HCT116 (cell line): Measurements from ENCODE around the gene UTS2B. TPM values are rescaled to one million over a fixed set of nuclear protein-coding genes. Genes with fewer than 3 reads are reported as not detected.

Experiments used
- ATAC-seq: fragments of 200-7000 bp; cut with Tn5 transposase; 2 replicates; pipeline ENCODE4 v1.9.1; 2020; ENCODE audit warnings: mild to moderate bottlenecking, moderate library complexity
- BruUV-seq: library from RNA; stranded (reverse); fragments of 400-500 nt; replicated peaks from 2 replicates; lab custom pipeline; 2021; lab: Mats Ljungman, UMichigan
- CTCF ChIA-PET: fragments of 300-600 bp; sonication (Branson Sonifier 250); formaldehyde crosslinking; loops from one replicate; lab custom pipeline; 2021; ENCODE audit warnings: antibody characterized with exemption; lab: Charles Lee
- POLR2A ChIA-PET: fragments of 300-600, 350-600 bp; sonication (Branson Sonifier 250); formaldehyde crosslinking; loops from one replicate; lab custom pipeline; 2021; ENCODE audit warnings: antibody characterized with exemption; lab: Charles Lee
- RAD21 ChIA-PET, 2 experiments: fragments of 300-600 bp; sonication (Branson Sonifier 250); formaldehyde crosslinking; loops; one replicate each; lab custom pipeline; 2023; ENCODE audit warnings: low total read pairs in 2 of 2; ENCODE audit not compliant: uncharacterized antibody in 2 of 2, unreplicated experiment in 2 of 2, low non-redundant PET in 1 of 2; lab: Charles Lee
- DNase-seq: peaks from one replicate; pipeline ENCODE4 v3.0.0-alpha.2; 2010; ENCODE audit warnings: low read depth, low spot score
- H2AFZ ChIP-seq: fragments of 200-600 bp; shearing (Covaris generic), sonication (generic); 2 replicates; pipeline ENCODE4 v1.6.1; 2017; ENCODE audit warnings: low read depth, mixed run types, mixed read lengths, antibody characterized with exemption, low read length; ENCODE audit not compliant: poor library complexity, severe bottlenecking
- H3K27ac ChIP-seq: 2 replicates; pipeline ENCODE4 v1.5.1; 2012; ENCODE audit warnings: low read depth, low read length
- H3K27me3 ChIP-seq: fragments of 200-600 bp; sonication (generic); 2 replicates; pipeline ENCODE4 v1.6.1; 2016; ENCODE audit warnings: mixed run types, low read length, mixed read lengths; ENCODE audit not compliant: insufficient read depth
- H3K36me3 ChIP-seq, 2 experiments: fragments of 200-500 bp in 1 of 2; fragments of 200-600 bp in 1 of 2; sonication (Bioruptor generic) in 1 of 2; sonication (generic) in 1 of 2; 2 replicates each; pipeline versions ENCODE4 v1.5.1 to v1.6.1; 2014 to 2016; ENCODE audit warnings: low read length in 2 of 2, inconsistent platforms in 1 of 2, mixed read lengths in 1 of 2, mixed run types in 1 of 2; ENCODE audit not compliant: insufficient read depth in 2 of 2, control insufficient read depth in 1 of 2
- H3K4me1 ChIP-seq, 2 experiments: fragments of 200-600 bp in 1 of 2; sonication (generic) in 1 of 2; 2 replicates each; pipeline versions ENCODE4 v1.5.1 to v1.6.1; 2012 to 2017; ENCODE audit warnings: low read length in 2 of 2, inconsistent platforms in 1 of 2, mild to moderate bottlenecking in 1 of 2, mixed read lengths in 1 of 2, mixed run types in 1 of 2, moderate library complexity in 1 of 2; ENCODE audit not compliant: insufficient read depth in 2 of 2, control insufficient read depth in 1 of 2
- H3K4me2 ChIP-seq: fragments of 200-600 bp; sonication (generic); 2 replicates; pipeline ENCODE4 v1.6.1; 2017; ENCODE audit warnings: mixed run types, low read length, mixed read lengths
- H3K4me3 ChIP-seq, 2 experiments: fragments of 200-600 bp in 1 of 2; sonication (generic) in 1 of 2; replicated peaks in 1 of 2; 2 replicates each; pipeline ENCODE4 v1.5.1; 2011 to 2016; ENCODE audit warnings: low read length in 2 of 2, control low read depth in 1 of 2, low read depth in 1 of 2, mild to moderate bottlenecking in 1 of 2, mixed read lengths in 1 of 2, mixed run types in 1 of 2
- H3K79me2 ChIP-seq: fragments of 200-600 bp; sonication (generic); 2 replicates; pipeline ENCODE4 v1.6.1; 2017; ENCODE audit warnings: mild to moderate bottlenecking, mixed run types, low read length, moderate library complexity, mixed read lengths; ENCODE audit not compliant: insufficient read depth
- H3K9ac ChIP-seq: fragments of 200-600 bp; sonication (generic); 2 replicates; pipeline ENCODE4 v1.6.1; 2016; ENCODE audit warnings: low read length, mixed read lengths
- H3K9me2 ChIP-seq: fragments of 200-600 bp; sonication (generic), shearing (Covaris generic); 2 replicates; pipeline ENCODE4 v1.6.1; 2017; ENCODE audit warnings: mixed run types, mild to moderate bottlenecking, moderate library complexity; ENCODE audit not compliant: insufficient read depth
- H3K9me3 ChIP-seq, 2 experiments: fragments of 200-500 bp in 1 of 2; fragments of 200-600 bp in 1 of 2; sonication (Bioruptor generic) in 1 of 2; sonication (generic) in 1 of 2; 2 replicates each; pipeline ENCODE4 v1.6.1; 2014 to 2017; ENCODE audit warnings: low read length in 2 of 2, mixed read lengths in 2 of 2, inconsistent platforms in 1 of 2, low read depth in 1 of 2, mild to moderate bottlenecking in 1 of 2, mixed run types in 1 of 2, moderate library complexity in 1 of 2; ENCODE audit not compliant: control insufficient read depth in 1 of 2, insufficient read depth in 1 of 2
- H4K20me1 ChIP-seq: fragments of 200-600 bp; sonication (generic), shearing (Covaris generic); 2 replicates; pipeline ENCODE4 v1.6.1; 2017; ENCODE audit warnings: mixed run types, mild to moderate bottlenecking, moderate library complexity; ENCODE audit not compliant: insufficient read depth
- ATF3 ChIP-seq: IDR thresholded peaks from 2 replicates; pipeline ENCODE4 v1.6.1; 2012
- CBX3 ChIP-seq: IDR thresholded peaks from 2 replicates; pipeline ENCODE4 v1.6.1; 2012; ENCODE audit warnings: low read depth
- EGR1 ChIP-seq: IDR thresholded peaks from 2 replicates; pipeline ENCODE4 v1.6.1; 2012; ENCODE audit warnings: low read depth
- EZH2phosphoT487 ChIP-seq: fragments of 200-600 bp; IDR thresholded peaks from 2 replicates; pipeline ENCODE4 v1.6.1; 2018; ENCODE audit warnings: antibody characterized with exemption, borderline replicate concordance
- FOSL1 ChIP-seq: IDR thresholded peaks from 2 replicates; pipeline ENCODE4 v1.6.1; 2012; ENCODE audit warnings: low read depth
- JUND ChIP-seq: IDR thresholded peaks from 2 replicates; pipeline ENCODE4 v1.6.1; 2012
- MAX ChIP-seq: IDR thresholded peaks from 2 replicates; pipeline ENCODE4 v1.6.1; 2012
- RAD21 ChIP-seq: IDR thresholded peaks from 2 replicates; pipeline ENCODE4 v1.6.1; 2012; ENCODE audit warnings: low read depth, mild to moderate bottlenecking
- SIN3A ChIP-seq: IDR thresholded peaks from 2 replicates; pipeline ENCODE4 v1.6.1; 2012; ENCODE audit warnings: low read depth
- SP1 ChIP-seq: IDR thresholded peaks from 2 replicates; pipeline ENCODE4 v1.6.1; 2012; ENCODE audit warnings: low read depth
- SRF ChIP-seq: IDR thresholded peaks from 2 replicates; pipeline ENCODE4 v1.6.1; 2012; ENCODE audit warnings: low read depth
- TCF7L2 ChIP-seq: IDR thresholded peaks from 2 replicates; pipeline ENCODE4 v1.7.0; 2011; ENCODE audit warnings: borderline replicate concordance, inconsistent platforms; ENCODE audit not compliant: insufficient read depth, insufficient read length; ENCODE audit errors: extremely low read depth
- YY1 ChIP-seq: IDR thresholded peaks from 2 replicates; pipeline ENCODE4 v1.6.1; 2011; ENCODE audit warnings: low read length, low read depth, moderate library complexity, mild to moderate bottlenecking; ENCODE audit not compliant: insufficient replicate concordance; ENCODE audit errors: extremely low read depth
- ZBTB33 ChIP-seq: IDR thresholded peaks from 2 replicates; pipeline ENCODE4 v1.6.1; 2011; ENCODE audit warnings: mild to moderate bottlenecking, low read length, moderate library complexity; ENCODE audit not compliant: insufficient replicate concordance; ENCODE audit errors: extremely low read depth
- ZFX ChIP-seq: fragments of 450-650 bp; IDR thresholded peaks from 2 replicates; pipeline ENCODE4 v1.6.1; 2017
- intact Hi-C: fragments of 100-400 bp; cut with micrococcal nuclease; formaldehyde crosslinking; loops from 2 replicates; pipeline ENCODE4 v1.10.0; 2022
- total RNA-seq: library from RNA; stranded (reverse); gene quantifications from one replicate; pipeline ENCODE4 v1.2.1, GENCODE V29; 2021; ENCODE audit not compliant: unreplicated experiment

Gene UTS2B
- total RNA-seq, 1 experiment from 2014 or later: 0.59 TPM

- no peak overlapping the region for H2AFZ ChIP-seq
- H3K27ac ChIP-seq: no peak overlapping the region
- no peaks in the 10 kb centered on the region; a peak in 1 of 4 replicates for H3K36me3 ChIP-seq
- BruUV-seq: no TSS peak
- H3K79me2 ChIP-seq: peaks cover 99% of the 10 kb centered on the region
- intact Hi-C loops: no loop called here
- no peaks in the 10 kb centered on the region for H3K9me3 ChIP-seq
- DNase-seq (no peak), ATAC-seq (no peak)
- H3K4me1 ChIP-seq: peaks cover 24 to 50% of the 10 kb centered on the region in 2 experiments
- ChIA-PET CTCF (interaction anchor here (0.5 kb wide), 1 partner anchor 95 kb away, joined by 4 read pairs; no protein-coding TSS in a partner anchor), RAD21 (no interaction called here), POLR2A (interaction anchor here (1.6 kb wide), 1 partner anchor 11 kb away, joined by 3 read pairs; the partner anchor contains the start of gene CCDC50)
- H3K9me2 ChIP-seq: no peaks in the 10 kb centered on the region
- no peaks in the 10 kb centered on the region for H3K27me3 ChIP-seq
- no peak overlapping the region for H3K4me2 ChIP-seq
- no peak overlapping the region for H3K9ac ChIP-seq
- no peak overlapping the region for H3K4me3 ChIP-seq
- no peaks in the 10 kb centered on the region; the same call in 1 of the 2 replicates for H4K20me1 ChIP-seq
- TF ChIP-seq FOSL1 (no peak), CBX3 (no peak), SP1 (no peak), SRF (no peak), YY1 (no peak), EZH2phosphoT487 (no peak), ZBTB33 (no peak), SIN3A (no peak), JUND (no peak), MAX (no peak), TCF7L2 (no peak), RAD21 (no peak), EGR1 (no peak), ATF3 (no peak), ZFX (no peak)
Observed at GRCh38 chr3:191340351-191340750, 10.0 kb upstream of the UTS2B start.
